Stimulated activated CD8-positive, alpha-beta memory T cell treated with anti-CD3 and anti-CD28 coated beads, Interleukin-15, amount 100 ng/mL, for 1 hour (primary cell): ENCODE results near the gene EIF4E.
"Not testable (repeated sequence)": the region's sequence is repeated elsewhere in the genome, so short reads cannot be mapped to it uniquely, and the experiment has no call there.

Experiments
- DNase-seq: peaks from one replicate; pipeline ENCODE4 v3.0.0-alpha.2; 2020; ENCODE audit warnings: low read depth

EIF4E gene

GRCh38 chr4:98879515-98879914 lies 49.4 kb downstream of the EIF4E start:
- no peak for DNase-seq

GRCh38 chr4:98873059-98873458 lies 55.9 kb downstream of the EIF4E start:
- DNase-seq: no peak

GRCh38 chr4:98872120-98872906 lies 56.6 kb downstream of the EIF4E start:
- not testable (repeated sequence) for DNase-seq

- no peak for DNase-seq
These were observed 61.3 kb downstream of the EIF4E start for GRCh38 chr4:98867648-98868047.

- no peak for DNase-seq
These were observed 63.9 kb downstream of the EIF4E start for GRCh38 chr4:98865059-98865458.

- DNase-seq: no peak
These were observed 64.4 kb downstream of the EIF4E start for GRCh38 chr4:98864560-98864959.

- no peak for DNase-seq
These were observed 66.6 kb downstream of the EIF4E start for GRCh38 chr4:98862371-98862770.

GRCh38 chr4:98861100-98861884 lies 67.6 kb downstream of the EIF4E start:
- no peak for DNase-seq

GRCh38 chr4:98851806-98852205 lies 77.1 kb downstream of the EIF4E start:
- no peak for DNase-seq

- no peak for DNase-seq
These were observed 78.0 kb downstream of the EIF4E start for GRCh38 chr4:98850937-98851336.

- no peak for DNase-seq
These were observed 80.5 kb downstream of the EIF4E start for GRCh38 chr4:98848448-98848847.

GRCh38 chr4:98845960-98846359 lies 83.0 kb downstream of the EIF4E start:
- no peak for DNase-seq

GRCh38 chr4:98842917-98843316 lies 86.0 kb downstream of the EIF4E start:
- not testable (repeated sequence) for DNase-seq

GRCh38 chr4:98838977-98839618 lies 89.8 kb downstream of the EIF4E start:
- no peak for DNase-seq

GRCh38 chr4:98838531-98838930 lies 90.4 kb downstream of the EIF4E start:
- DNase-seq: no peak

GRCh38 chr4:98833384-98833783 lies 95.5 kb downstream of the EIF4E start:
- no peak for DNase-seq

GRCh38 chr4:98831036-98831435 lies 97.9 kb downstream of the EIF4E start:
- not testable (repeated sequence) for DNase-seq
